ENCODE measurements around the gene SDK1.

Gene SDK1

DNA sequence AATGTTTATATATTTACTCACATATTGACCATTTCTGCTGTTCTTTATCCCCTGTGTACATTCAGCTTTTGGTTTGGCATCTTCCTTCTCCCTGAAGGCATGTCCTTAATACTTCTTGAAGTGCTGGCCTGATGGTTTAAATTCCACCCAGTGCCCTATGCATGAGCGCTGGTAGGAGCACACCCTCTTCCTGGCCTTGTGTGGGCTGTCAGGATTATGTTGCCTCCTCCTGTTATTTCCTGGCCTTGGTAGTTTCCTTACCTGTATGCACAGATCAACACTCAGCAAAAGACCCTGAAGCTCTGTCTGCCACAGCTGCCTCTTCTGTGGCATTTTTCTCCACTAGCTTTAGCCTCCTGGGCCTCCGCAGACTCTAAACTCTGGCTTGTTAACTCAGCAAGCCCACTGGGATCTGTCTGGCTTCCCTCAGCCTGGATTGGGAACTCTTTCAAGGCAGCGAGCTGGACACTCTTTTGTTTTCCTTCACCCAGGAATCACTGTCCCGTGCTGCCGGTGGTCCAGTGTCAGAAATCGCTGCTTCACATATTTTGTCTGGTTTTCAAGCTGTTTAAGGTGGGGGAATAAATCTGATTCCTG is 595.2 kb downstream of the SDK1 start:
- no peak for DNase-seq (ENCODE audit: extremely low spot score)
- POLR2A ChIA-PET = no interaction called here
- TF ChIP-seq L3MBTL2 (conservative IDR thresholded peaks at IDR 0.05) = no peak
- CTCF ChIA-PET = interaction anchor here (0.6 kb wide), 1 partner anchor 16 kb away, joined by 4 read pairs; no protein-coding TSS in a partner anchor

DNA sequence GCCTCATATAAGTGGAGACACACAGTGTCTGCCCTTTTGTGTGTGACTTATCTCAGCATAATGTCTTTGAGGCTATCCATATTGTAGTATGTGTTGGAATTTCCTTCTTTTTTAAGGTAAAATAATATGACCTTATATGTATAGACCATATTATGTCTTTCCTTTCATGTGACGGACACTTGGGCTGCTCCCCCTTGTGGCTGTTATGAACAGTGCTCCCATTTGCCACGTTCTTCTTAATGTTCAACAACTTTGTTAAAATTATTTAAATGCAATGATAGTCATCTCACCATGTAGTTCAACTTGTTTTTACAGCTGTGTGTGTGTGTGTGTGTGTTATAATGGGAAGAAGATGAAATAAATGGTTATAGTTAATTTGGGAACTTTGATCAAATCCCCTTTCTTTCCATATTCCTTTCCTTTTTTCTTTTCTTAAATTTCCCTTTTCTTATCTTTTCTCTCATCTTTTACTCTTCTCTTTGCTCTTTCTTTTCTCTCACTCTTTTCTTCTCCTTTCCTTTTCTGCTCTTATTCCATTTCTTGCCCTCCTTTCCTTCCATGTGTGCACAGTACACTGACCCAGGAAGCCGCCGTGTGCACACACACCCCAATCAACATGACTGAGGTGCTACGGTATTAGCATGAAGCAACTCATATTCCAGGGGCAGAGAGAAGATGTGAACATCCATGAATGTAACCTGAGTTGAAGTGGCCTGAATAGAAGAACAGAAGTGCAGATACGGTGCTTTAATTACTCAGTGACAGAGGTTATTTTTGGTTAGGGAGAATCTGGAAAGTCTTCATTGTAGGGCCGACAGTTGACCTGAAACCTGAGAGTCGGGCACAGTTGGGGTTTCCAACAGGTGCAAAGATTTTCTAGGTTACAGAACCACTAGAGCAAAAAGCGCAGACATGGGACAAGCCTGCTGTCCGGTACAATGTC is 596.6 kb downstream of the SDK1 start:
- POLR2A ChIA-PET = no interaction called here
- TF ChIP-seq, protein P1, sequence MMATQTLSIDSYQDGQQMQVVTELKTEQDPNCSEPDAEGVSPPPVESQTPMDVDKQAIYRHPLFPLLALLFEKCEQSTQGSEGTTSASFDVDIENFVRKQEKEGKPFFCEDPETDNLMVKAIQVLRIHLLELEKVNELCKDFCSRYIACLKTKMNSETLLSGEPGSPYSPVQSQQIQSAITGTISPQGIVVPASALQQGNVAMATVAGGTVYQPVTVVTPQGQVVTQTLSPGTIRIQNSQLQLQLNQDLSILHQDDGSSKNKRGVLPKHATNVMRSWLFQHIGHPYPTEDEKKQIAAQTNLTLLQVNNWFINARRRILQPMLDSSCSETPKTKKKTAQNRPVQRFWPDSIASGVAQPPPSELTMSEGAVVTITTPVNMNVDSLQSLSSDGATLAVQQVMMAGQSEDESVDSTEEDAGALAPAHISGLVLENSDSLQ (IDR thresholded peaks at IDR 0.05) = peak; percentile 57; the same call in 1 of the 2 replicates
- no peak for TF ChIP-seq ELF4 (IDR thresholded peaks at IDR 0.05)
- CTCF ChIA-PET = interaction anchor here (0.7 kb wide), 1 partner anchor 230 kb away, joined by 3 read pairs; no protein-coding TSS in a partner anchor
- DNase-seq (ENCODE audit: extremely low spot score) = peak; percentile 43

DNA sequence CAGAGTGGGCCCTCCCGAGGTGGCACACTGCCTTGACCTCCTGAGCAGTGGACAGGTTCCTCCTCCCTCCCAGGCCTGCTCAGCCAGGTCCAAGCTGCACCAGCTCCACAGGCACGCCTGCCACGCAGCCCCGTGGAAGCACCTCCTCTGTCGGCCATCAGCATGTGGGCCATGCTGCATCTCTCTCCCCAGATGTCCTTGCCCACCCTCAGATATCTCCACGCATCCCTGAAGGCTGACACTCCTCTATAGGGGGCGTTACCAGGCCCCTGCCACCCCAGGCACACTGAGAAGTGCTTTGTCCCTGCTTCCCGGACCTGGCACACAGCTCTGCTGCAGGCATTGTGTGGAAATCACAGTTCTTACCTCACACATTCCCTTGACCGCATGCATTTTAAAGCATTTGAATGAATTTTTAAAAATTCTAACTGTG is 598.5 kb downstream of the SDK1 start:
- DNase-seq (ENCODE audit: extremely low spot score) = no peak
- CTCF ChIA-PET = no interaction called here
- TF ChIP-seq FOXM1 (IDR thresholded peaks at IDR 0.05; ENCODE audit: borderline replicate concordance) = no peak
- TF ChIP-seq BHLHE40 (IDR thresholded peaks at IDR 0.05; ENCODE audit: borderline replicate concordance) = no peak
- no peak for TF ChIP-seq FOXA1 (IDR thresholded peaks at IDR 0.05)
- no peak for TF ChIP-seq L3MBTL2 (conservative IDR thresholded peaks at IDR 0.05)
- TF ChIP-seq ARNT (IDR thresholded peaks at IDR 0.05) = no peak
- TF ChIP-seq ELF4 (IDR thresholded peaks at IDR 0.05) = no peak
- no peak for TF ChIP-seq LEF1 (IDR thresholded peaks at IDR 0.05; ENCODE audit: borderline replicate concordance)
- POLR2A ChIA-PET = no interaction called here

DNA sequence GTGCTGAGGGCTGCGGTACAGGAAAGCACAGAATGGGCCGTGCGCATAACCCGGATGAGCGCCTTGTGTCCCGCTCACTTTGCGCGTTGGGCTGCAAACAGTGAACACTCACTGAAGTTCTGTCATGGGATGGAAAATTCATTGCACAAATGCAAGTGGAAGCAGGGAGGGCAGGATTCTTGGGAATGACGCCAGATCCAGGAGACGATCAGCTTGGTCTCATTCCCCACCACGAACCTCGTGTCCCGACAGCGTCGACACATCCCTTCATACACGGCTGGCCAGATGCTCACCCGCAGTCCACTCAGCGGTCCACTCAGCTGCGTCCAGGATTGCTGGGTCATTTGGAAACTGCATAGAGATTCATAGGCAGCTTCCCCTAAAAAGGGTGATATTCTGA is 607.1 kb downstream of the SDK1 start:
- DNase-seq (ENCODE audit: extremely low spot score) = no peak
- ChIA-PET CTCF (no interaction called here), POLR2A (no interaction called here)
- no peak for TF ChIP-seq SP1 (IDR thresholded peaks at IDR 0.05)

DNA sequence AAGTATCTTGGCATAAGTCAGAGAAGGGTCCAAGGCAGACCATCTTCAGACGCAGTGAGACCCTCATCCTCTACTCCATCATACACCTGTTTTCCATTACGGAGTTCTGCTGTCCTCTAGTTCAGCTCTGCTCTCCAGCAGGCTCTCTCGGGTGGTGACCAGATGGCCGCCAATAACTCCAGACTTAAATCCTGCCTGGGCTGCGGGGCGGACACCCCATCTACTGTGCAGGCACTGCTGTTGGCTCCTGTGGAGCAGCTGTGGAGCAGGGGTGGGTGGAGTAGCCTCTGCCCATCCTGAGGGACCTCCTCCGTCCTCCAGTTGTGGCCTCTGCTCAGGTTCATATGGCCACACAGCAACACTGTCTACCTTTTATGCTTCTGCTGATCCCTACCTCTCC is 608.1 kb downstream of the SDK1 start:
- ChIA-PET POLR2A (no interaction called here), CTCF (no interaction called here)
- no peak for DNase-seq (ENCODE audit: extremely low spot score)
- TF ChIP-seq, protein P1 (IDR thresholded peaks at IDR 0.05) = no peak
- no peak for TF ChIP-seq NFRKB (IDR thresholded peaks at IDR 0.05)
- no peak for TF ChIP-seq BHLHE40 (IDR thresholded peaks at IDR 0.05; ENCODE audit: borderline replicate concordance)
- no peak for TF ChIP-seq FOXA1 (IDR thresholded peaks at IDR 0.05)
- TF ChIP-seq ZNF384 (IDR thresholded peaks at IDR 0.05) = no peak
- no peak for TF ChIP-seq L3MBTL2 (conservative IDR thresholded peaks at IDR 0.05)
- no peak for TF ChIP-seq HDGF (IDR thresholded peaks at IDR 0.05; ENCODE audit: borderline replicate concordance)
- TF ChIP-seq CTBP1 (IDR thresholded peaks at IDR 0.05; ENCODE audit: borderline replicate concordance) = no peak
- no peak for TF ChIP-seq SP1 (IDR thresholded peaks at IDR 0.05)
- TF ChIP-seq TARDBP (IDR thresholded peaks at IDR 0.05) = no peak

DNA sequence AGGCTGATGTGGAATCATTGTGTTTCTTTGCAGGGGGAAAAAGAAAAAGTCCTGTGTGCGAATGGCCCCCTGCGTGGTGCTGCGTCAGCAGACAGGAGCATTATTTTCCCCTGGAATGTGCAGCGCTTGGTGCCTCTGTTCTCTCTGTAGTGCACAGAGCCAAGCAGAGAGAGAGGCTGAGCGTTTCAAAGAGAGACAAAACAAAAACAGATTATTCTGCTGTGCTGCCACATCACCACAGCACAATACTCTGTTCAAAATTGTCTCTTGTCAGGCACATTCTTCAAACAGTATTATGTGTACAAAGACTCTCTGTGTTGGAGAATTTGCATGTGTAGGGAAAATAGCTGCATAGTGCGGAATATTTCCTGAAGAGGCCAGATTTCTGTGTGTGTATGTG is 609.0 kb downstream of the SDK1 start:
- TF ChIP-seq CTBP1 (IDR thresholded peaks at IDR 0.05; ENCODE audit: borderline replicate concordance) = no peak
- TF ChIP-seq SUZ12 (IDR thresholded peaks at IDR 0.05) = no peak
- TF ChIP-seq LEF1 (IDR thresholded peaks at IDR 0.05; ENCODE audit: borderline replicate concordance) = no peak
- no peak for TF ChIP-seq NFRKB (IDR thresholded peaks at IDR 0.05)
- TF ChIP-seq ARNT (IDR thresholded peaks at IDR 0.05) = no peak
- TF ChIP-seq FOXM1 (IDR thresholded peaks at IDR 0.05; ENCODE audit: borderline replicate concordance) = no peak
- TF ChIP-seq, protein P1 (IDR thresholded peaks at IDR 0.05) = no peak
- TF ChIP-seq ELF4 (IDR thresholded peaks at IDR 0.05) = no peak
- TF ChIP-seq L3MBTL2 (conservative IDR thresholded peaks at IDR 0.05) = no peak
- POLR2A ChIA-PET = no interaction called here
- DNase-seq (ENCODE audit: extremely low spot score) = no peak
- CTCF ChIA-PET = no interaction called here

DNA sequence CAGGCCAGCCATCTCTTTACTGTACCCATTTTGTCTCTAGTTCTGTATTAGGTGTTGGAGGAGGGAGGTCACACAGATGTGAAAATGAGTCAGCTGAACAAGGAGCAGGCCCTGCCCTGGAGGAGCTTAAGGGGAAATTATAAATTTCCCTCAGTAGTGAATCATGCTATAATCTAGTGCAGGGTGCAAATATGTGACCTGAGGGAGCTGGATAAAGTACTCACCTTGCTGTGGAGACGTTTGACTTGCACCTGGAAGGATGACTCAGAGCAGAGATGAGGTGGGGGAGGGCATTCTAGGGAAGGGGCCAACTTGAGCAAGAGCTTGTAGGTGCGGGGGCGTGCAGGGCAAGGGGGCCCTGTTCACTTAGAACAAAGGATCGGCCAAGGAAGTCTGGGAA is 610.6 kb downstream of the SDK1 start:
- ChIA-PET CTCF (no interaction called here), POLR2A (no interaction called here)
- no peak for DNase-seq (ENCODE audit: extremely low spot score)
- TF ChIP-seq CTBP1 (IDR thresholded peaks at IDR 0.05; ENCODE audit: borderline replicate concordance) = no peak
- TF ChIP-seq SP1 (IDR thresholded peaks at IDR 0.05) = no peak
- no peak for TF ChIP-seq FOXM1 (IDR thresholded peaks at IDR 0.05; ENCODE audit: borderline replicate concordance)
- TF ChIP-seq SUZ12 (IDR thresholded peaks at IDR 0.05) = no peak
- TF ChIP-seq FOXK2 (IDR thresholded peaks at IDR 0.05) = no peak
- TF ChIP-seq, protein P1 (IDR thresholded peaks at IDR 0.05) = no peak
- no peak for TF ChIP-seq BHLHE40 (IDR thresholded peaks at IDR 0.05; ENCODE audit: borderline replicate concordance)
- no peak for TF ChIP-seq HDGF (IDR thresholded peaks at IDR 0.05; ENCODE audit: borderline replicate concordance)
- no peak for TF ChIP-seq ARNT (IDR thresholded peaks at IDR 0.05)
- TF ChIP-seq ELF4 (IDR thresholded peaks at IDR 0.05) = no peak
- TF ChIP-seq FOXA1 (IDR thresholded peaks at IDR 0.05) = no peak
- no peak for TF ChIP-seq LEF1 (IDR thresholded peaks at IDR 0.05; ENCODE audit: borderline replicate concordance)
- TF ChIP-seq TARDBP (IDR thresholded peaks at IDR 0.05) = no peak
- no peak for TF ChIP-seq ZNF384 (IDR thresholded peaks at IDR 0.05)
- no peak for TF ChIP-seq L3MBTL2 (conservative IDR thresholded peaks at IDR 0.05)
